Activated T-cell treated with anti-CD3 and anti-CD28 coated beads, Interleukin-2, amount 50 U/mL, for 72 hours (primary cell): ENCODE results near the gene CIAO2B. TPM values are rescaled to one million over a fixed set of nuclear protein-coding genes. Genes with fewer than 3 reads are reported as not detected.
A peak's percentile ranks its signal among the peaks of the same experiment; 100 is the strongest.

Experiments used
- ATAC-seq, 2 donors: fragments of 150-1000 bp; cut with Tn5 transposase; replicated peaks in 1 of 2; 2 replicates each; pipeline ENCODE4 v1.10.0; 2021; ENCODE audit warnings: moderate library complexity in 2 of 2, mild to moderate bottlenecking in 1 of 2
- DNase-seq, 2 donors: peaks; one replicate each; pipeline ENCODE4 v3.0.0; 2021 to 2022; ENCODE audit warnings: mixed read lengths in 1 of 2
- H3K27ac Mint-ChIP-seq: one replicate; pipeline ENCODE4 v1.8.0; 2022; ENCODE audit warnings: mild to moderate bottlenecking, moderate library complexity, mixed read lengths
- H3K27me3 Mint-ChIP-seq: one replicate; pipeline ENCODE4 v1.8.0; 2022; ENCODE audit warnings: low read depth, mixed read lengths
- H3K36me3 Mint-ChIP-seq, 2 donors: one replicate each; pipeline ENCODE4 v1.8.0; 2022; ENCODE audit warnings: mixed read lengths in 2 of 2, mild to moderate bottlenecking in 1 of 2; ENCODE audit not compliant: insufficient read depth in 2 of 2
- H3K4me1 Mint-ChIP-seq: one replicate; pipeline ENCODE4 v1.8.0; 2022; ENCODE audit warnings: low read depth, mixed read lengths
- H3K4me3 Mint-ChIP-seq, 2 donors: one replicate each; pipeline ENCODE4 v1.8.0; 2022; ENCODE audit warnings: mild to moderate bottlenecking in 2 of 2, mixed read lengths in 2 of 2, moderate library complexity in 2 of 2
- H3K9me3 Mint-ChIP-seq, 2 donors: one replicate each; pipeline ENCODE4 v1.8.0; 2022; ENCODE audit warnings: mixed read lengths in 2 of 2
- total RNA-seq, 2 donors: library from RNA; stranded (reverse); gene quantifications; one replicate each; pipeline ENCODE4 v1.2.3, GENCODE V29; 2022

Gene CIAO2B
- total RNA-seq, 2 donors from 2014 or later, result 145 to 167 TPM

DNA sequence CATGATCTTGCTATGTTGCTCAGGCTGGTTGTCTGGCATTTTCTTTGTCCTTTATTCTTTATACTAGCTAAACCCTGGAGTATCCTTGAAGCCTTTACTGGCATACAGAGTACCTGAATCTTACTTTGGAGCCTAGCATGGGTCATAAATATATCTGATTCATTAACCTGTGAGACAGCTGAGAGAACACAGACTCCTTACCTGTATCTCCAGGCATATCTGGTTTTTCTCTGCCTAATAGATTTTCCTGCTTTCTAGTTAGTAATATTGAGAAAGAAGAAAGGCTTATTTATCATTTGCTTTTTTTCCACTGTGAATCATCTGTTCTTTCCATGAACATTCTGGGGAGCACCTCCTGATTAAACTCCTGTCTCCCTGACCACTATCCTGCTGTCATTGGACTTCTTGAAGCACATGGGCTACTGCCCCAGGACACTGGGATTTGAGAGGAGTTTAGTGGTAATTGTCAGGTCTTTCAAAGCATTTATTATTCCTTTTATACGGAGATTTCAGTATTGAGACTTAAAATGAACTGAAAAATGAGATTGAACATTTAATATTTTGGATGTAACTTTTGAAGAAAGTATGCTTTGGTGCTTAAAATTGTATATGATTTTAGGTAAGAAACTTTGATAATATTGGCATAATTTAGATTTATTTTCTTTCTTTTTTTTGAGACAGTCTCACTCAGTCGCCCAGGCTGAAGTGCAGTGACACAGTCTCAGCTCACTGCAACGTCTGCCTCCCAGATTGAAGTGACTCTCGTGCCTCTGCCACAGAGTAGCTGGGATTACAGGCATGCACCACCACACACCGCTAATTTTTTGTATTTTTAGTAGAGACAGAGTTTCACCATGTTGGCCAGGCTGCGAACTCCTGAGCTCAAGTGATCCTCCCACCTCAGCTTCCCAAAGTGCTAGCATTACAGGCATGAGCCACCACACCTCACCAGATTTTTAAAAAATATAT lies 45.3 kb downstream of the CIAO2B start:
- no peak for DNase-seq
- H3K27ac Mint-ChIP-seq, result peak overlapping the region; percentile 83
- peaks cover 45% of the 10 kb centered on the region for H3K4me1 Mint-ChIP-seq
- H3K36me3 Mint-ChIP-seq, result peaks cover 3 to 16% of the 10 kb centered on the region in 2 donors
- no peak for ATAC-seq
- H3K4me3 Mint-ChIP-seq, result peak overlapping the region in 1 of 2 donors; percentile 6
- no peaks in the 10 kb centered on the region for H3K27me3 Mint-ChIP-seq
- no peaks in the 10 kb centered on the region for H3K9me3 Mint-ChIP-seq

DNA sequence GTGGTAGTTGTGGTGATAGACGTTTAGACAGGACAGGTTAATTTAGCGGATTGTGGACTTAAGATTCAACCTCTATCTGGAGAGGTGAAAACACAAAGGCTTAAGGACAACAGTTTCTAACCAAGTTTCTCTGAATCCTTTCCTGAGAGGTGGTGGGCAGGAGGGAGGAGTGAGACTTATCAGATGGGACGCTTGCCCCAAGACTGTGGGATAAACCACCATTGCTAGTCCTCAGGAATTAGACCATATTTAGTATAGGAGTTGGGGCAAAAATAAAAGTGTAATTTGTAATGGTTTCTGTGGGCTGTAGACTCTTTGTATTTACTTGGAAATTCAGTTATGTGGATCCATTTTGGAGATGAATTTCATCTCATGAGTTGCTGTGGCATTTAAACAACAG lies 47.3 kb downstream of the CIAO2B start:
- H3K27me3 Mint-ChIP-seq, result no peaks in the 10 kb centered on the region
- H3K4me1 Mint-ChIP-seq, result peaks cover 46% of the 10 kb centered on the region
- H3K9me3 Mint-ChIP-seq, result no peaks in the 10 kb centered on the region
- peaks cover 3 to 15% of the 10 kb centered on the region in 2 donors for H3K36me3 Mint-ChIP-seq
- DNase-seq, result no peak
- no peak for ATAC-seq
- H3K4me3 Mint-ChIP-seq, result no peak overlapping the region
- no peak overlapping the region for H3K27ac Mint-ChIP-seq

DNA sequence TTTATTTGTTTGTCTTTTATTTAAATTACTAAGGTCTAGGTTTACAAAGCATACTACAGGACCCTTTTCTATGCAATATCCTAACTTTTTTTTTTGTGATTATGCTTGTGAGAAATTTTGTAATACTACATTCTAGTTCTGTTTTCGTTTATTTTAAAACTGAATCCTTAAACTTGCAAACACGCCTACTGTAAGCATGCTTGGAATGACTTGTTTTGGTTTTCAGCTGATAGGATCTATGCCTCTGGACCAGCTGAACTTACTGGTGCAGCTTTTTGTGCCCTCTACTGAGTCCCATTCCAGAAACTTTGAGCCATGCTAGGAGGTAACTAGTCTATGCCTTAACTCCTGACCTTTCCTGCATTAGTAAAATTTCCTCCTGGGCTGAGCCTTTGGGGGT lies 47.9 kb downstream of the CIAO2B start:
- Mint-ChIP-seq H3K4me1 (peaks cover 50% of the 10 kb centered on the region), H3K4me3 (no peak overlapping the region), H3K27ac (no peak overlapping the region), H3K9me3 (no peaks in the 10 kb centered on the region), H3K27me3 (no peaks in the 10 kb centered on the region), H3K36me3 (peaks cover 3 to 15% of the 10 kb centered on the region in 2 donors)
- ATAC-seq, result no peak
- no peak for DNase-seq

DNA sequence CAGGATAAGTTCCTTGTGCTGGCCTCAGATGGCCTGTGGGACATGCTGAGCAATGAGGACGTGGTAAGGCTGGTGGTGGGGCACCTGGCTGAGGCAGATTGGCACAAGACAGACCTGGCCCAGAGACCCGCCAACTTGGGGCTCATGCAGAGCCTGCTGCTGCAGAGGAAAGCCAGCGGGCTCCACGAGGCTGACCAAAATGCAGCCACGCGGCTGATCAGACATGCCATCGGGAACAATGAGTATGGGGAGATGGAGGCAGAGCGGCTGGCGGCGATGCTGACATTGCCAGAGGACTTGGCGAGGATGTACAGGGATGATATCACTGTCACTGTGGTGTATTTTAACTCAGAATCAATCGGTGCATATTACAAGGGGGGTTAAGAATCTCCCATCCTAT lies 48.7 kb downstream of the CIAO2B start:
- ATAC-seq (no peak), DNase-seq (no peak)
- no peaks in the 10 kb centered on the region for H3K9me3 Mint-ChIP-seq
- no peak overlapping the region for H3K27ac Mint-ChIP-seq
- no peak overlapping the region for H3K4me3 Mint-ChIP-seq
- peaks cover 50% of the 10 kb centered on the region for H3K4me1 Mint-ChIP-seq
- H3K27me3 Mint-ChIP-seq, result no peaks in the 10 kb centered on the region
- H3K36me3 Mint-ChIP-seq, result peaks cover 3 to 15% of the 10 kb centered on the region in 2 donors

- Mint-ChIP-seq H3K4me1 (peaks cover 65% of the 10 kb centered on the region), H3K9me3 (peaks cover 0 to 2% of the 10 kb centered on the region in 2 donors), H3K36me3 (peaks cover 7 to 9% of the 10 kb centered on the region in 2 donors), H3K4me3 (no peak overlapping the region), H3K27ac (no peak overlapping the region), H3K27me3 (no peaks in the 10 kb centered on the region)
- no peak for DNase-seq
- ATAC-seq, result no peak
Observed at GRCh38 chr16:66882702-66883101, 51.5 kb downstream of the CIAO2B start.

Other genes starting within 250 kb of the CIAO2B start
- 1 to 10 TPM; 3.7 to 3.9 TPM for gene CMTM4, start 237.7 kb downstream of the CIAO2B start, total RNA-seq
- 10 to 100 TPM; 60.0 to 67.6 TPM for gene DYNC1LI2, start 182.8 kb downstream of the CIAO2B start, total RNA-seq
- under 1 TPM in 1 of 2 donors, not detected in 1; 0.14 TPM for gene TERB1, start 132.8 kb downstream of the CIAO2B start, total RNA-seq
- 100 to 1,000 TPM in 1 of 2 donors, 10 to 100 TPM in 1; 94.5 to 100 TPM for gene NAE1, start 103.4 kb downstream of the CIAO2B start, total RNA-seq
- not detected for gene CA7, start 90.0 kb downstream of the CIAO2B start, total RNA-seq
- gene PDP2, start 53.9 kb downstream of the CIAO2B start, total RNA-seq, result 10 to 100 TPM; 31.8 TPM
- not detected for gene CDH16, start 15.5 kb downstream of the CIAO2B start, total RNA-seq
- gene RRAD, start 8.9 kb downstream of the CIAO2B start, total RNA-seq, result 1 to 10 TPM; 1.6 to 3.1 TPM
- 10 to 100 TPM; 28.7 to 33.3 TPM for gene CES2, start 1.1 kb upstream of the CIAO2B start, total RNA-seq
- 10 to 100 TPM in 1 of 2 donors, 1 to 10 TPM in 1; 6.9 to 11.5 TPM for gene CES3, start 26.9 kb upstream of the CIAO2B start, total RNA-seq
- gene CES4A, start 54.2 kb upstream of the CIAO2B start, total RNA-seq, result 10 to 100 TPM; 24.4 to 38.8 TPM
- 100 to 1,000 TPM; 106 to 133 TPM for gene CBFB, start 94.7 kb upstream of the CIAO2B start, total RNA-seq
- gene PHAF1, start 175.5 kb upstream of the CIAO2B start, total RNA-seq, result 10 to 100 TPM; 14.8 to 18.2 TPM
- 1 to 10 TPM; 5.7 to 7.5 TPM for gene B3GNT9, start 216.6 kb upstream of the CIAO2B start, total RNA-seq
- gene TRADD, start 225.5 kb upstream of the CIAO2B start, total RNA-seq, result 10 to 100 TPM; 38.1 to 50.7 TPM
- 10 to 100 TPM; 32.1 to 37.1 TPM for gene FBXL8, start 225.6 kb upstream of the CIAO2B start, total RNA-seq
- 10 to 100 TPM; 63.4 to 87.7 TPM for gene HSF4, start 230.3 kb upstream of the CIAO2B start, total RNA-seq
- 10 to 100 TPM; 21.6 to 30.6 TPM for gene NOL3, start 236.1 kb upstream of the CIAO2B start, total RNA-seq
- gene MATCAP1, start 249.6 kb upstream of the CIAO2B start, total RNA-seq, result 10 to 100 TPM; 31.9 to 34.3 TPM